Stomach (tissue), 9 donors: ENCODE measurements around the gene PRTG. TPM values are rescaled to one million over a fixed set of nuclear protein-coding genes. Genes with fewer than 3 reads are reported as not detected.
"Not testable (repeated sequence)": the region's sequence is repeated elsewhere in the genome, so short reads cannot be mapped to it uniquely, and the experiment has no call there.

Experiments
- DNase-seq, 2 donors: peaks; one replicate each; pipeline versions ENCODE4 v3.0.0 to v3.0.0-alpha.2; 2013 to 2019
- H3K27ac ChIP-seq, 5 donors: fragments of 200-600 bp in 4 of 5; sonication (generic) in 4 of 5; one replicate each; pipeline ENCODE4 v1.5.1; 2013 to 2019; ENCODE audit warnings: mild to moderate bottlenecking in 1 of 5, moderate library complexity in 1 of 5
- H3K27me3 ChIP-seq, 3 donors: fragments of 200-600 bp; sonication (generic); one replicate each; pipeline ENCODE4 v1.5.1; 2017 to 2019; ENCODE audit warnings: mixed run types in 1 of 3
- H3K36me3 ChIP-seq, 4 donors: fragments of 200-600 bp; sonication (generic); 1 replicate in 3 of 4; 2 replicates in 1 of 4; pipeline ENCODE4 v1.5.1; 2016 to 2019
- H3K4me1 ChIP-seq, 4 donors: fragments of 200-600 bp; sonication (generic); one replicate each; pipeline ENCODE4 v1.5.1; 2016 to 2019
- H3K4me3 ChIP-seq, 4 donors: fragments of 200-600 bp; sonication (generic) in 3 of 4; one replicate each; pipeline ENCODE4 v1.5.1; 2016 to 2019; ENCODE audit warnings: mild to moderate bottlenecking in 1 of 4
- H3K9me3 ChIP-seq, 4 donors: fragments of 200-600 bp; sonication (generic); one replicate each; pipeline ENCODE4 v1.5.1; 2016 to 2019
- EP300 ChIP-seq: sonication (generic); formaldehyde crosslinking; IDR thresholded peaks from one replicate; pipeline ENCODE4 v1.6.1; 2017; ENCODE audit warnings: antibody characterized with exemption
- POLR2A ChIP-seq, 4 donors: fragments of 450-650 bp; IDR thresholded peaks; one replicate each; pipeline ENCODE4 v1.6.1; 2016; ENCODE audit warnings: antibody characterized with exemption in 4 of 4, control low read depth in 2 of 4, mild to moderate bottlenecking in 1 of 4, moderate library complexity in 1 of 4
- POLR2AphosphoS5 ChIP-seq, 3 donors: sonication (generic); formaldehyde crosslinking; IDR thresholded peaks; one replicate each; pipeline ENCODE4 v1.6.1; 2016; ENCODE audit warnings: antibody characterized with exemption in 3 of 3
- WGBS, 5 donors: extraction: QIAGEN DNeasy Blood & Tissue Kit in 3 of 5; methylation state at CpG; one replicate each; pipeline versions ENCODE4 v1.1.5 to v1.1.7; 2013 to 2018; 5-methylcytosine and 5-hydroxymethylcytosine counted together
- intact Hi-C: fragments of 100-400 bp; cut with DNase I; formaldehyde crosslinking; loops from one replicate; pipeline ENCODE4 v1.15.1; 2023; ENCODE audit warnings: low total_unique reads
- polyA plus RNA-seq, 3 donors: library from polyadenylated mRNA; stranded (reverse); fragments of 200-250 nt; gene quantifications; one replicate each; pipeline ENCODE4 v1.2.3, GENCODE V29; 2013
- total RNA-seq, 5 donors: library from RNA; depleted of rRNA; stranded (reverse); fragments of >200 nt; gene quantifications; one replicate each; pipeline versions ENCODE4 v1.1.0 to v1.2.3, GENCODE V29; 2014 to 2016
- TF ChIP-seq, protein P1 (sequence below), 7 experiments: fragments of 450-650 bp in 4 of 7; fragments of 200-600 bp in 3 of 7; sonication (generic) in 3 of 7; IDR thresholded peaks; one replicate each; pipeline ENCODE4 v1.5.1; 2016 to 2019; ENCODE audit warnings: antibody characterized with exemption in 7 of 7, control low read depth in 2 of 7, mild to moderate bottlenecking in 1 of 7
- donor health status: healthy with polysubstance abuse.
- donor health status: Bipolar disorder and iron deficiency.
- donor health status: healthy.

The PRTG gene
- total and polyA plus RNA-seq, 8 donors = under 0.01 to 12.3 (median 0.63) TPM; not detected in 2

- no peak for DNase-seq
- TF ChIP-seq POLR2A (IDR thresholded peaks at IDR 0.05) (no peak), POLR2AphosphoS5 (IDR thresholded peaks at IDR 0.05) (no peak), EP300 (no peak)
- TF ChIP-seq, protein P1, sequence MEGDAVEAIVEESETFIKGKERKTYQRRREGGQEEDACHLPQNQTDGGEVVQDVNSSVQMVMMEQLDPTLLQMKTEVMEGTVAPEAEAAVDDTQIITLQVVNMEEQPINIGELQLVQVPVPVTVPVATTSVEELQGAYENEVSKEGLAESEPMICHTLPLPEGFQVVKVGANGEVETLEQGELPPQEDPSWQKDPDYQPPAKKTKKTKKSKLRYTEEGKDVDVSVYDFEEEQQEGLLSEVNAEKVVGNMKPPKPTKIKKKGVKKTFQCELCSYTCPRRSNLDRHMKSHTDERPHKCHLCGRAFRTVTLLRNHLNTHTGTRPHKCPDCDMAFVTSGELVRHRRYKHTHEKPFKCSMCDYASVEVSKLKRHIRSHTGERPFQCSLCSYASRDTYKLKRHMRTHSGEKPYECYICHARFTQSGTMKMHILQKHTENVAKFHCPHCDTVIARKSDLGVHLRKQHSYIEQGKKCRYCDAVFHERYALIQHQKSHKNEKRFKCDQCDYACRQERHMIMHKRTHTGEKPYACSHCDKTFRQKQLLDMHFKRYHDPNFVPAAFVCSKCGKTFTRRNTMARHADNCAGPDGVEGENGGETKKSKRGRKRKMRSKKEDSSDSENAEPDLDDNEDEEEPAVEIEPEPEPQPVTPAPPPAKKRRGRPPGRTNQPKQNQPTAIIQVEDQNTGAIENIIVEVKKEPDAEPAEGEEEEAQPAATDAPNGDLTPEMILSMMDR (IDR thresholded peaks at IDR 0.05) = no peak
- Histone ChIP-seq H3K27me3 (no peaks in the 10 kb centered on the region), H3K4me1 (no peaks in the 10 kb centered on the region), H3K9me3 (peaks cover 0 to under 1% (median 0%) of the 10 kb centered on the region in 4 donors), H3K36me3 (no peaks in the 10 kb centered on the region), H3K4me3 (no peak overlapping the region), H3K27ac (no peak overlapping the region)
- 62 to 90% (median 88%) methylated on average over 3 of the region's 3 CpGs for WGBS, 5 donors
- intact Hi-C loops = no loop called here
Measured at GRCh38 chr15:55786341-55786740, 43.4 kb upstream of the PRTG start.

GRCh38 chr15:55785593-55785992, 42.6 kb upstream of the PRTG start:
- H3K27ac ChIP-seq, DNase-seq, intact Hi-C loops, H3K9me3 ChIP-seq, H3K4me1 ChIP-seq, H3K27me3 ChIP-seq, H3K4me3 ChIP-seq, H3K36me3 ChIP-seq: not testable (repeated sequence)
- 86 to 89% (median 87%) methylated on average over 9 of the region's 9 CpGs for WGBS, 5 donors

GRCh38 chr15:55784286-55784685, 41.3 kb upstream of the PRTG start:
- no peaks in the 10 kb centered on the region for H3K4me1 ChIP-seq
- no peak for TF ChIP-seq POLR2AphosphoS5 (IDR thresholded peaks at IDR 0.05)
- no peak overlapping the region for H3K4me3 ChIP-seq
- peaks cover 0 to 5% (median 0%) of the 10 kb centered on the region in 3 donors for H3K27me3 ChIP-seq
- H3K27ac ChIP-seq = no peak overlapping the region
- peak in 1 of 2 donors; percentile 16 for DNase-seq
- intact Hi-C loops = no loop called here
- peaks cover 0 to 5% (median 0%) of the 10 kb centered on the region in 4 donors for H3K9me3 ChIP-seq
- H3K36me3 ChIP-seq = no peaks in the 10 kb centered on the region

GRCh38 chr15:55782901-55783300, 39.9 kb upstream of the PRTG start:
- TF ChIP-seq POLR2AphosphoS5 (IDR thresholded peaks at IDR 0.05) (no peak), POLR2A (IDR thresholded peaks at IDR 0.05) (no peak), EP300 (no peak)
- TF ChIP-seq, protein P1 (IDR thresholded peaks at IDR 0.05) = no peak
- intact Hi-C loops = no loop called here
- H3K27ac ChIP-seq = no peak overlapping the region
- H3K4me3 ChIP-seq = no peak overlapping the region
- H3K36me3 ChIP-seq = no peaks in the 10 kb centered on the region
- no peaks in the 10 kb centered on the region for H3K4me1 ChIP-seq
- peaks cover 0 to 5% (median 0%) of the 10 kb centered on the region in 4 donors for H3K9me3 ChIP-seq
- peaks cover 0 to 10% (median 0%) of the 10 kb centered on the region in 3 donors for H3K27me3 ChIP-seq
- no peak for DNase-seq
- 63 to 83% (median 73%) methylated on average over 3 of the region's 3 CpGs for WGBS, 5 donors

- H3K27me3 ChIP-seq = peaks cover 0 to 10% (median 0%) of the 10 kb centered on the region in 3 donors
- no peak overlapping the region for H3K4me3 ChIP-seq
- intact Hi-C loops = no loop called here
- TF ChIP-seq, protein P1 (IDR thresholded peaks at IDR 0.05) = no peak
- no peak for TF ChIP-seq POLR2A (IDR thresholded peaks at IDR 0.05)
- no peak for TF ChIP-seq POLR2AphosphoS5 (IDR thresholded peaks at IDR 0.05)
- TF ChIP-seq EP300 = no peak
- peaks cover 0 to 5% (median 0%) of the 10 kb centered on the region in 4 donors for H3K9me3 ChIP-seq
- 39 to 89% (median 65%) methylated on average over 1 to 2 of the region's 2 CpGs for WGBS, 5 donors
- no peak overlapping the region for H3K27ac ChIP-seq
- no peak for DNase-seq
- no peaks in the 10 kb centered on the region for H3K36me3 ChIP-seq
- H3K4me1 ChIP-seq = no peaks in the 10 kb centered on the region
Measured at GRCh38 chr15:55780292-55780691, 37.3 kb upstream of the PRTG start.
